Testis (tissue), 3 donors: ENCODE results near the gene SYTL1. TPM values are rescaled to one million over a fixed set of nuclear protein-coding genes. Genes with fewer than 3 reads are reported as not detected.
A peak's percentile ranks its signal among the peaks of the same experiment; 100 is the strongest.

ENCODE experiments used
- DNase-seq: peaks from one replicate; pipeline ENCODE4 v3.0.0-alpha.2; 2019
- H3K27ac ChIP-seq, 2 donors: fragments of 200-600 bp; sonication (generic); one replicate each; pipeline ENCODE4 v1.5.1; 2019
- H3K27me3 ChIP-seq: fragments of 200-600 bp; sonication (generic); one replicate; pipeline ENCODE4 v1.5.1; 2019
- H3K36me3 ChIP-seq: fragments of 200-600 bp; sonication (generic); one replicate; pipeline ENCODE4 v1.5.1; 2017; ENCODE audit warnings: low read depth; ENCODE audit errors: missing control alignments
- H3K4me1 ChIP-seq: fragments of 200-600 bp; sonication (generic); one replicate; pipeline ENCODE4 v1.5.1; 2019
- H3K4me3 ChIP-seq, 2 donors: fragments of 200-600 bp; sonication (generic); one replicate each; pipeline ENCODE4 v1.5.1; 2017 to 2019
- H3K9me3 ChIP-seq: fragments of 200-600 bp; sonication (generic); one replicate; pipeline ENCODE4 v1.5.1; 2017
- POLR2A ChIP-seq: fragments of 450-650 bp; IDR thresholded peaks from one replicate; pipeline ENCODE4 v1.6.1; 2017; ENCODE audit warnings: antibody characterized with exemption, mild to moderate bottlenecking, moderate library complexity
- WGBS, 2 donors: methylation state at CpG; one replicate each; pipeline ENCODE4 v1.1.5; 2018; 5-methylcytosine and 5-hydroxymethylcytosine counted together
- intact Hi-C: fragments of 100-400 bp; cut with DNase I; formaldehyde crosslinking; loops from one replicate; pipeline ENCODE4 v1.15.1; 2023; ENCODE audit warnings: low total_unique reads
- polyA plus RNA-seq: library from polyadenylated mRNA; stranded (reverse); fragments of 350-450 nt; fragmentation: Illumina TruSeq; extraction: RNeasy Lipid Tissue Mini Kit (QIAGEN cat#74804); gene quantifications from one replicate; pipeline ENCODE4 v1.2.3, GENCODE V29; 2014; ENCODE audit warnings: low read depth, low replicate concordance; ENCODE audit not compliant: insufficient read depth
- total RNA-seq, 2 donors: library from RNA; depleted of rRNA; stranded (reverse); fragments of >200 nt; gene quantifications; one replicate each; pipeline ENCODE4 v1.2.3, GENCODE V29; 2016
- TF ChIP-seq, protein P1 (sequence below), 3 experiments: fragments of 450-650 bp in 2 of 3; fragments of 200-600 bp in 1 of 3; sonication (generic) in 1 of 3; IDR thresholded peaks; one replicate each; pipeline ENCODE4 v1.5.1; 2016 to 2019; ENCODE audit warnings: antibody characterized with exemption in 3 of 3, mild to moderate bottlenecking in 2 of 3, moderate library complexity in 1 of 3

Gene SYTL1
- total and polyA plus RNA-seq, 3 donors from 2014 or later, result 2.3 to 6.0 (median 5.4) TPM

DNA sequence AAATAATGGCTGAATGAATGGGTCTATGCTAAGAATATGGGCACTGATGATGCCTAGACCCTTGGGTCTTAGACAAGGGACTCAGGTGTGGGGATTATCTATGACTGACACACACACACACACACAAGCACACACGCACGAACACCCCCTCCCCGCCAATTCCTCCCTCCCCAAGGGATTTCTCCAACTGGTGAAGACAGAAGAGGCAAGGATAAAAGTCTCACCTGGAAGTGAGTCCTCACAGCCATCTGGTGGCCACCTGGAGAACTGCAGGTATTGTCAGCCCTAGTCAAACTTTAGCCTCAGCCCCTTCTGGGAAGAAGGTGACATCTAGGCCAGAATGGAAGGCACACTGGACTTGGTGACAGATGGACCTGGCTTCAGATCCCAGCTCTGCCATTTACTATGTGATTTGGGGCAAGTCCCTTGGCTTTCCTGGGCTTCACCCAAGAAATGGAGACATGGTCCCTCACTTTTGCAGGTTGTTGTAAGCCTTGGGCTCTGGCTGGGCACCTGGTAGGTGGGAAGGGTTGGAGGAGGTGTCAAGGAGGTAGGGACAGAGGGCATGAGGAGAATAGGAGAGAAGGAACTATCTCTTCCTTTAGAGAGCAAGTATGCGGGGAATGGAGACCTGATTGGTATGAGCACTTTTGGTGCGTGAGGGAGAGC is 46.6 kb downstream of the SYTL1 start:
- H3K4me3 ChIP-seq, result no peak overlapping the region
- peaks cover 12% of the 10 kb centered on the region for H3K4me1 ChIP-seq
- WGBS, 2 donors, result 49 to 53% methylated on average over 5 of the region's 5 CpGs
- intact Hi-C loops, result no loop called here
- no peaks in the 10 kb centered on the region for H3K36me3 ChIP-seq
- no peaks in the 10 kb centered on the region for H3K9me3 ChIP-seq
- peak; percentile 84 for DNase-seq
- no peak overlapping the region for H3K27ac ChIP-seq
- H3K27me3 ChIP-seq, result no peaks in the 10 kb centered on the region
- TF ChIP-seq POLR2A, result no peak
- TF ChIP-seq, protein P1, sequence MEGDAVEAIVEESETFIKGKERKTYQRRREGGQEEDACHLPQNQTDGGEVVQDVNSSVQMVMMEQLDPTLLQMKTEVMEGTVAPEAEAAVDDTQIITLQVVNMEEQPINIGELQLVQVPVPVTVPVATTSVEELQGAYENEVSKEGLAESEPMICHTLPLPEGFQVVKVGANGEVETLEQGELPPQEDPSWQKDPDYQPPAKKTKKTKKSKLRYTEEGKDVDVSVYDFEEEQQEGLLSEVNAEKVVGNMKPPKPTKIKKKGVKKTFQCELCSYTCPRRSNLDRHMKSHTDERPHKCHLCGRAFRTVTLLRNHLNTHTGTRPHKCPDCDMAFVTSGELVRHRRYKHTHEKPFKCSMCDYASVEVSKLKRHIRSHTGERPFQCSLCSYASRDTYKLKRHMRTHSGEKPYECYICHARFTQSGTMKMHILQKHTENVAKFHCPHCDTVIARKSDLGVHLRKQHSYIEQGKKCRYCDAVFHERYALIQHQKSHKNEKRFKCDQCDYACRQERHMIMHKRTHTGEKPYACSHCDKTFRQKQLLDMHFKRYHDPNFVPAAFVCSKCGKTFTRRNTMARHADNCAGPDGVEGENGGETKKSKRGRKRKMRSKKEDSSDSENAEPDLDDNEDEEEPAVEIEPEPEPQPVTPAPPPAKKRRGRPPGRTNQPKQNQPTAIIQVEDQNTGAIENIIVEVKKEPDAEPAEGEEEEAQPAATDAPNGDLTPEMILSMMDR (IDR thresholded peaks at IDR 0.05), result peak; percentile 90 to 94 (median 93)

- WGBS, 2 donors, result 11 to 14% methylated on average over 13 of the region's 13 CpGs
- H3K36me3 ChIP-seq, result no peaks in the 10 kb centered on the region
- intact Hi-C loops, result loop anchor here (5.0 to 10.0 kb wide), 2 partner anchors 89 to 213 kb away; partner anchors contain the start of gene AHDC1
- peaks cover 17% of the 10 kb centered on the region for H3K4me1 ChIP-seq
- TF ChIP-seq, protein P1 (IDR thresholded peaks at IDR 0.05), result no peak
- no peak for TF ChIP-seq POLR2A
- peak overlapping the region; percentile 48 to 54 for H3K4me3 ChIP-seq
- no peak overlapping the region for H3K27ac ChIP-seq
- H3K9me3 ChIP-seq, result no peaks in the 10 kb centered on the region
- DNase-seq, result peak; percentile 52
- no peaks in the 10 kb centered on the region for H3K27me3 ChIP-seq
These were observed 49.8 kb downstream of the SYTL1 start for GRCh38 chr1:27391511-27392095.

GRCh38 chr1:27392096-27392777 is 50.4 kb downstream of the SYTL1 start, which contains the start of gene GPR3:
GPR3 (plus strand) TSS chr1:27392622; CDS start chr1:27393799, 1,177 bp downstream.
- H3K4me1 ChIP-seq, result peaks cover 17% of the 10 kb centered on the region
- 3% methylated on average over 29 to 39 of the region's 69 CpGs for WGBS, 2 donors
- H3K4me3 ChIP-seq, result peak within 1 kb of the TSS; percentile 48 to 54
- H3K9me3 ChIP-seq, result no peaks in the 10 kb centered on the region
- H3K27me3 ChIP-seq, result no peaks in the 10 kb centered on the region
- H3K36me3 ChIP-seq, result no peaks in the 10 kb centered on the region
- no peak for TF ChIP-seq POLR2A
- TF ChIP-seq, protein P1 (IDR thresholded peaks at IDR 0.05), result peak; percentile 26 to 37 (median 36)
- intact Hi-C loops, result loop anchor here (5.0 to 10.0 kb wide), 2 partner anchors 90 to 213 kb away; partner anchors contain the start of gene AHDC1
- DNase-seq, result peak; percentile 94
- H3K27ac ChIP-seq, result no peak within 1 kb of the TSS

DNA sequence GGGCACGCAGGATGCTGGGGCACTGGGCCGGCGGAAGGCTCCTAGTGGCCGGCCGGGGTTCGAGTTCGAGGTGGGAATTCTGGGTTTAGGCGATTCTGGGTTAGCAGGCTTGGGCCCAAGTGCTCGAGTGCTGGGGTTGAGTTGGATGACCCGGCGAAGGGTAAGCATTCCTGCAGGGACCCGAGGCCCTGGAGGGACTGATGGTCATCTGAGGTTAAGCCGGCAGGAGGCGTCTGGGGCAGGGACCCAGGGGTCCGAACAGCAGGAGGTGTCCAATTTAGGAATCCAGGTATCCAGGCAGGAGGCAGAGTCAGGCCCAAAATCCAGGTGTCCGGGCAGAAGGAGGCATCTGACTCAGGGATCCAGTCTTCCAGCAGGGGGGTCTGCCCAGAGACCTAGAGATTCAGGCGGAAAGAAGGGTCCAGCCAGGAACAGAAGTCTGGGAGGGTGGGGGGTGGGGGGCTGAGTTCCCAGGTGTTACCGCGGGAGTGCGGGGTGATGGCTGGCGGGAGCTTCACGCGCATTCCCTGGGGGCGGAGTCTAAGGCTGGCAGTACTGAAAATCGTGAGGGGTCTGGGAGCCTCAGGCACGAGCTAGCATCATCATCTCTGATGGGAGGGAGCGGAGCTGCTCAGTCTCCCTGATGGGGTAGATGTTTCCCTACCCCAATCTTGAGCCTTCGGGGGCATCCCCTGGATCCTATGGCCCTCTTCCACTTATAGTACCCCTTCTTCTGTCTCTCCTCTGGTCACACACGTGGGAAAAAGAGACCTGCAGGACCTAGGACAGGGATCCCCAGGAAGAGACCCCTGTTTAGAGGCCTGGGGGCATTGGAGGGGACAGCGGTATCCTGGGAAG is 51.2 kb downstream of the SYTL1 start:
- H3K9me3 ChIP-seq, result no peaks in the 10 kb centered on the region
- H3K27ac ChIP-seq, result no peak overlapping the region
- no peaks in the 10 kb centered on the region for H3K27me3 ChIP-seq
- H3K4me1 ChIP-seq, result peaks cover 17% of the 10 kb centered on the region
- TF ChIP-seq, protein P1 (IDR thresholded peaks at IDR 0.05), result no peak
- no peak for TF ChIP-seq POLR2A
- H3K4me3 ChIP-seq, result peak overlapping the region; percentile 48 to 54
- no peak for DNase-seq
- intact Hi-C loops, result loop anchor here (5.0 to 10.0 kb wide), 2 partner anchors 91 to 212 kb away; partner anchors contain the start of gene AHDC1
- no peaks in the 10 kb centered on the region for H3K36me3 ChIP-seq
- WGBS, 2 donors, result 35 to 49% methylated on average over 11 to 30 of the region's 30 CpGs
